Measurements from ENCODE around the gene SLA2.

SLA2 gene

DNA sequence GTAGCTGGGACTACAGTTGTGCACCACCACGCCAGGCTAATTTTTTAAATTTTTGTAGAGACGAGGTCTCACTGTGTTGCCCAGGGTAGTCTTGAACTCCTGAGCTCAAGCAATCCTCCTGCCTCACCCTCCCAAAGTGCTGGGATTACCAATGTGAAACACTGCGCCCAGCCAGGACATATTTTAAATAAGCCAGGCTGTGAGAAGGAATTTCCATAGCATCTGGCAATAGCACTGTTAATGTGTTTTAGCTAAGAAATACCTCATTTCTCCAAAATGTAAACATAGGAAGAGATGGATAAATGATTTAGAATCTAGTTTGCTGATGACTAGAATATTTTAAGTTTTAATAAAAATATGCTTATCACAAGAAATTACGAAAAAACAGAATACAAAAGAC, 27.0 kb upstream of the SLA2 start:
- Histone ChIP-seq H3K36me3 (ENCODE audit: low read length) (no peaks in the 10 kb centered on the region), H3K4me2 (ENCODE audit: low read depth, low read length, poor library complexity, severe bottlenecking) (no peak overlapping the region), H2AFZ (ENCODE audit: low read depth, low read length, severe bottlenecking) (no peak overlapping the region), H3F3A (ENCODE audit: insufficient read depth) (no peaks in the 10 kb centered on the region), H3K27me3 (ENCODE audit: low read length) (no peaks in the 10 kb centered on the region), H3K27ac (ENCODE audit: low read depth, low read length) (no peak overlapping the region), H3K79me2 (ENCODE audit: insufficient read depth, low read length) (no peaks in the 10 kb centered on the region), H4K20me1 (ENCODE audit: low read depth, low read length) (no peaks in the 10 kb centered on the region), H3K9me3 (ENCODE audit: insufficient read depth, low read length) (no peaks in the 10 kb centered on the region), H3K9me2 (replicated peaks; ENCODE audit: insufficient read depth, low read length) (no peaks in the 10 kb centered on the region), H3K9ac (ENCODE audit: low read length) (no peak overlapping the region), H3K4me3 (ENCODE audit: insufficient read depth, low read length, poor library complexity, severe bottlenecking) (no peak overlapping the region)
- TF ChIP-seq, protein P1, sequence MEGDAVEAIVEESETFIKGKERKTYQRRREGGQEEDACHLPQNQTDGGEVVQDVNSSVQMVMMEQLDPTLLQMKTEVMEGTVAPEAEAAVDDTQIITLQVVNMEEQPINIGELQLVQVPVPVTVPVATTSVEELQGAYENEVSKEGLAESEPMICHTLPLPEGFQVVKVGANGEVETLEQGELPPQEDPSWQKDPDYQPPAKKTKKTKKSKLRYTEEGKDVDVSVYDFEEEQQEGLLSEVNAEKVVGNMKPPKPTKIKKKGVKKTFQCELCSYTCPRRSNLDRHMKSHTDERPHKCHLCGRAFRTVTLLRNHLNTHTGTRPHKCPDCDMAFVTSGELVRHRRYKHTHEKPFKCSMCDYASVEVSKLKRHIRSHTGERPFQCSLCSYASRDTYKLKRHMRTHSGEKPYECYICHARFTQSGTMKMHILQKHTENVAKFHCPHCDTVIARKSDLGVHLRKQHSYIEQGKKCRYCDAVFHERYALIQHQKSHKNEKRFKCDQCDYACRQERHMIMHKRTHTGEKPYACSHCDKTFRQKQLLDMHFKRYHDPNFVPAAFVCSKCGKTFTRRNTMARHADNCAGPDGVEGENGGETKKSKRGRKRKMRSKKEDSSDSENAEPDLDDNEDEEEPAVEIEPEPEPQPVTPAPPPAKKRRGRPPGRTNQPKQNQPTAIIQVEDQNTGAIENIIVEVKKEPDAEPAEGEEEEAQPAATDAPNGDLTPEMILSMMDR (IDR thresholded peaks at IDR 0.05; ENCODE audit: insufficient read depth, low read length, poor library complexity, severe bottlenecking) = no peak
- TF ChIP-seq EZH2phosphoT487 (conservative IDR thresholded peaks at IDR 0.05; ENCODE audit: low read length) = no peak

DNA sequence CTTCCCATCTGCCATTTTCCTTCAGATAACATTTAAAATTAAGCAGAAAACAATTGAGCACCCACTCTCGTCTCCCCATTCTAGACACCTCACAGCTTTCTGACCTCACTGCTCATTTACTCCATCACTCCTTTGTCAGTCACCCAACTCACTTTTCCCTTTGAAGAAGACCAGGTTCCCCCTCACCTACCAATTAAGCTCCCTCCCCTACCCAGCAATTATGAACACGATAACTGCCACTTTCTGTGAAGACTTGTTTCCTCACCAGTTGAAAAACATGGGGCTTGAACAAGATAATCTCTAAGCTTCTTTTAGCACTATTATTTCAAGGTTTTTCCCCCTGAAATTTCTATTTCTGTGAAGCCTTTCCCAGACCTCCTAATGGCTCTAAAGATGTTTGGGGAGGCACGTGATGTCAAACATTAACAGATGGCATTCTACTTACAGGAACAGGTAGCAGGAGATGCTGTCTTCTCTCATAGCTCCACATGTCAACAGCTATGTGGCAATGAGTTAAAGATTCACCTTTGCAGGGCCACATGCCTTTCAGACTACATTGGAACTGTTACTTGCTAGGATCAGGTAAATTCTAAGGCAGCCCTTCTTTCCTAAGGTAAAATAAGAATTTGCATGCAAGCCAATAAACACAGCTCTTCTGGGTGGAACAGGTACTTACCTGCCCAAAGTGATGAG, 24.8 kb upstream of the SLA2 start:
- H3K79me2 ChIP-seq (ENCODE audit: insufficient read depth, low read length) = no peaks in the 10 kb centered on the region
- no peak overlapping the region for H3K9ac ChIP-seq (ENCODE audit: low read length)
- no peaks in the 10 kb centered on the region for H4K20me1 ChIP-seq (ENCODE audit: low read depth, low read length)
- no peaks in the 10 kb centered on the region for H3K9me3 ChIP-seq (ENCODE audit: insufficient read depth, low read length)
- H3K36me3 ChIP-seq (ENCODE audit: low read length) = no peaks in the 10 kb centered on the region
- H3K9me2 ChIP-seq (replicated peaks; ENCODE audit: insufficient read depth, low read length) = no peaks in the 10 kb centered on the region
- TF ChIP-seq, protein P1 (IDR thresholded peaks at IDR 0.05; ENCODE audit: insufficient read depth, low read length, poor library complexity, severe bottlenecking) = no peak
- TF ChIP-seq EZH2phosphoT487 (conservative IDR thresholded peaks at IDR 0.05; ENCODE audit: low read length) = no peak
- no peaks in the 10 kb centered on the region for H3K27me3 ChIP-seq (ENCODE audit: low read length)
- H3K27ac ChIP-seq (ENCODE audit: low read depth, low read length) = no peak overlapping the region
- H3K4me3 ChIP-seq (ENCODE audit: insufficient read depth, low read length, poor library complexity, severe bottlenecking) = no peak overlapping the region
- no peak overlapping the region for H2AFZ ChIP-seq (ENCODE audit: low read depth, low read length, severe bottlenecking)
- H3K4me2 ChIP-seq (ENCODE audit: low read depth, low read length, poor library complexity, severe bottlenecking) = no peak overlapping the region
- H3F3A ChIP-seq (ENCODE audit: insufficient read depth) = no peaks in the 10 kb centered on the region

DNA sequence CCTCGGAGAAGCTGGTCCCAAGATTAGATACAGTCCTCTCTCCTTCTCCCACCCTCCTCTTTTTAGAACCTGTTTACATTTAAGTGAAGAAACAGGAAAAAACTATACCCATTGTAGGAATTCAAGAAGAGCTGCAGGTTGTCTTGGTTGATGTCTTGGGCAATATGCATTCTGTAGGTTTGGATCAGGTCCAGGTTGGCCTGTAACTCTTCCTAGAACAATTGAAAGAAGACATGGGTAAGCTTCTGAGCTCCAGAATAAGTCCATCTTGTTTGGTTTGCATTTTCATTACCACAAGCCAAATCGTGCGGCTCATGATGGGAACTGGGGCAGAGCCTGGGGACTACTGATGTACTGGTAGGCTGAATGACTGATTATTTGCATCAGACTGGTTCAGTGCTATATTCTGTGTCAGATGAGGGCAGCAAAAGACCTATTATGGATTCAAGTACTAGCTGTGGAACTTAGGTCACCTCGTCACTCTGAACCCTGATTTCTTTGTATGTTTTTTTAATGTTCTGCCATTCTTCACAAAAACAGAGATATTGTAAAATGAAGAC, 20.3 kb upstream of the SLA2 start:
- no peaks in the 10 kb centered on the region for H4K20me1 ChIP-seq (ENCODE audit: low read depth, low read length)
- 0 out of 2 replicates have a peak, but pooled peaks cover 2% of the 10 kb centered on the region for H3F3A ChIP-seq (ENCODE audit: insufficient read depth)
- TF ChIP-seq, protein P1 (IDR thresholded peaks at IDR 0.05; ENCODE audit: insufficient read depth, low read length, poor library complexity, severe bottlenecking) = no peak
- no peak overlapping the region for H3K27ac ChIP-seq (ENCODE audit: low read depth, low read length)
- H3K9ac ChIP-seq (ENCODE audit: low read length) = no peak overlapping the region
- no peaks in the 10 kb centered on the region for H3K27me3 ChIP-seq (ENCODE audit: low read length)
- no peaks in the 10 kb centered on the region for H3K9me2 ChIP-seq (replicated peaks; ENCODE audit: insufficient read depth, low read length)
- no peaks in the 10 kb centered on the region for H3K36me3 ChIP-seq (ENCODE audit: low read length)
- H2AFZ ChIP-seq (ENCODE audit: low read depth, low read length, severe bottlenecking) = no peak overlapping the region
- no peaks in the 10 kb centered on the region for H3K9me3 ChIP-seq (ENCODE audit: insufficient read depth, low read length)
- H3K4me3 ChIP-seq (ENCODE audit: insufficient read depth, low read length, poor library complexity, severe bottlenecking) = no peak overlapping the region
- no peak overlapping the region for H3K4me2 ChIP-seq (ENCODE audit: low read depth, low read length, poor library complexity, severe bottlenecking)
- H3K79me2 ChIP-seq (ENCODE audit: insufficient read depth, low read length) = no peaks in the 10 kb centered on the region

Data from SU-DHL-6 (cell line).